AG09309 (cell line): ENCODE measurements around the gene GPR35.
"Not testable (repeated sequence)": the region's sequence is repeated elsewhere in the genome, so short reads cannot be mapped to it uniquely, and the experiment has no call there.

Experiments
- DNase-seq: peaks from one replicate; pipeline ENCODE4 v3.0.0-alpha.2; 2010; ENCODE audit warnings: low read depth
- H3K4me3 ChIP-seq: 2 replicates; pipeline ENCODE4 v1.5.1; 2011; ENCODE audit warnings: mild to moderate bottlenecking, low read depth, low read length, moderate library complexity; ENCODE audit not compliant: control insufficient read depth
- CTCF ChIP-seq: IDR thresholded peaks from 2 replicates; pipeline ENCODE4 v1.5.1; 2011; ENCODE audit warnings: mild to moderate bottlenecking, low read depth, low read length, inconsistent platforms; ENCODE audit not compliant: insufficient read depth, control insufficient read depth; ENCODE audit errors: missing control alignments

The GPR35 gene

DNA sequence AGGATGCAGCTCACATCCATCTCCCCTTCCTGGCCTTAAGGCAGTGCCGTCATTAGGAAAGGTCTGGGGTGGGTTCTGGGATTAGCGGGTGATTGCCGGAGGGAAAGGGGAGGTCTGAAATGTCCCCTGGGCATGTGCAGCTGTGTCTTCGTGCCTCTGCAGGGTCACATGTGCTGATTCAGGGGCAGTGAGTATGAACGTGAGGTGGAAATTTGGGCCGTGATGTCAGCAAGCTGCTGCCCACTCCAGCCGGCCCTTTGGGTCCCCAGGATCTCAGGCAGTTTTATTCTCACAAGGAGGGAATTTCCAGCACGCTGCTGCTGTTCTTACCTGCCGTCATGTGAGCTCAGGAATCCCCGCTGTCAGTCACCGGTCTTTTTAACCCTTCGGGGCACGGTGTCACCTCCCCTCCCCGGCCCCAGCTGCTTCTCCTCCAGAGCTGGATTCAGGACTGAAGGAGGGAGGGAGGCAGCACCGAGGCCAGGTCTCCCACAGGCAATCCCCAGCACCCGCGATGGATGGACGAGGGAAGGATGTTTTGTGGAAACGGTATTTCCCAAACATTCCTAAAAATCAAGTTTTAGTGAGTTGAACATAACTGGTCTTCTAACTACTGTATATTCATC lies 23.5 kb downstream of the GPR35 start:
- TF ChIP-seq CTCF: no peak

GRCh38 chr2:240649331-240649730 lies 24.1 kb downstream of the GPR35 start:
- H3K4me3 ChIP-seq: no peak overlapping the region
- DNase-seq: no peak
- no peak for TF ChIP-seq CTCF

More for the DNA sequence above, 23.5 kb downstream of the GPR35 start:
- H3K4me3 ChIP-seq: no peak overlapping the region
- DNase-seq: no peak

GRCh38 chr2:240650254-240650965 lies 25.1 kb downstream of the GPR35 start:
- no peak overlapping the region for H3K4me3 ChIP-seq
- no peak for TF ChIP-seq CTCF
- no peak for DNase-seq

- TF ChIP-seq CTCF: no peak
- H3K4me3 ChIP-seq: no peak overlapping the region
- DNase-seq: no peak
These were observed 25.9 kb downstream of the GPR35 start for GRCh38 chr2:240651185-240651584.

DNA sequence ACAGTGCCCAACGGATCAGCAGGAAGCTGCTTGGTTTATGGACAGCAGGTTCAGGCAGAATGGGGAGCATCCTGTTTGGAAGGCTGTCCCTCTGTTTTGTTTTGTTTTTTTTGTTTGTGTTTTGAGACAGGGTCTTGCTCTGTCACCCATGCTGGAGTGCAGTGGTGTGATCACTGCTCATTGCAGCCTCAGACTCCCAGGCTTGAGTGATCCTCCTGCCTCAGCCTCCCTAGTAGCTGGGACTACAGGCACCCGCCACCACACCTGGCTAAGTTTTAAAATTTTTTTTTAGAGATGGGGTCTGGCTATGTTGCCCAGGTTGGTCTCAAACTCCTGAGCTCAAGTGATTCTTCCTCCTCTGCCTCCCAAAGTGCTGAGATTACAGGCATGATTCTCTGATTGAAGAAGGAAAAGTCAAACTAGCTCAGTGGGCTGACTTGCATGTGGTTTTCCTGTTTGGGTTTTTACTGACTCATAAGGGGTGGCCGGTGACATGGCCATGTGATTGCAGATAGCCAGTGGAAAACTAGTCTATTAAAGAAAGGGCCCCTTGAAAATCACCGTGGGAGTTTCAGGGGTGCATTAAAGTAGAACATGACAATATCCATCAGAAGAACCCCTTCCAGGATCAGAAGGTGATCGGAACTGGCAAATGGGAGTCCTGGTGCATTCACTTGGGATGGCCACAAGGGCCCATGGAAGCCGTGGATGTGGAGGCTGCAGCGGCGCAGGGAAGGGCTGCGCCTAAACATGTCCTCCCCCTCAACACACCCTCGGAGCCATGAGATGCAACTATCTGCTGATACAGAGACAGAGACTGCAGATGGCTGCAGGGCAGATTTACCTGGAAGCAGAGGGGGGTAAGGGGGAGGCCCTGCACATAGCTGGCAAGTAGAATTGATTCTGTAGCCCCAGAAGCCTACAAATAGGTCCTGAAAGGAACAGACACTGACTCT lies 30.9 kb downstream of the GPR35 start:
- TF ChIP-seq CTCF: no peak
- no peak for DNase-seq
- no peak overlapping the region for H3K4me3 ChIP-seq

DNA sequence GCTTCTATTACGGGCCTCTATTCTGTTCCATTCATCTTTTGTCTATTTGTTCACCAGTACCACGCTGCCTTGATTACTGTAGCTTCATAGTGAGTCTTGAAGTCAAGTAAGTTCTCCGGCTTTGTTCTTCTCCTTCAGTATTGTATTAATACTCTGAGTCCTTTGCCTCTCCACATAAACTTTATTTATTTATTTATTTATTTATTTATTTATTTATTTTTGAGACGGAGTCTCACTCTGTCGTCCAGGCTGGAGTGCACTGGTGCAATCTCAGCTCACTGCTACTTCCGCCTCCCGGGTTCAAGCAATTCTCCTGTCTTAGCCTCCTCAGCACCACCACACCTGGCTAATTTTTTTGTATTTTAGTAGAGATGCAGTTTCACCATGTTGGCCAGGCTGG lies 34.6 kb downstream of the GPR35 start:
- not testable (repeated sequence) for DNase-seq, H3K4me3 ChIP-seq
